Hepatocyte (in vitro differentiated cells): ENCODE measurements around the gene PAMR1.

ENCODE experiments used
- CTCF ChIP-seq: fragments of 200-600 bp; sonication (generic); IDR thresholded peaks from 2 replicates; pipeline ENCODE4 v1.5.1; 2016; ENCODE audit warnings: antibody characterized with exemption, mild to moderate bottlenecking; ENCODE audit not compliant: poor library complexity
- EZH2 ChIP-seq: fragments of 200-600 bp; sonication (generic); IDR thresholded peaks from 2 replicates; pipeline ENCODE4 v1.6.1; 2016; ENCODE audit warnings: antibody characterized with exemption, mild to moderate bottlenecking, borderline replicate concordance

DNA sequence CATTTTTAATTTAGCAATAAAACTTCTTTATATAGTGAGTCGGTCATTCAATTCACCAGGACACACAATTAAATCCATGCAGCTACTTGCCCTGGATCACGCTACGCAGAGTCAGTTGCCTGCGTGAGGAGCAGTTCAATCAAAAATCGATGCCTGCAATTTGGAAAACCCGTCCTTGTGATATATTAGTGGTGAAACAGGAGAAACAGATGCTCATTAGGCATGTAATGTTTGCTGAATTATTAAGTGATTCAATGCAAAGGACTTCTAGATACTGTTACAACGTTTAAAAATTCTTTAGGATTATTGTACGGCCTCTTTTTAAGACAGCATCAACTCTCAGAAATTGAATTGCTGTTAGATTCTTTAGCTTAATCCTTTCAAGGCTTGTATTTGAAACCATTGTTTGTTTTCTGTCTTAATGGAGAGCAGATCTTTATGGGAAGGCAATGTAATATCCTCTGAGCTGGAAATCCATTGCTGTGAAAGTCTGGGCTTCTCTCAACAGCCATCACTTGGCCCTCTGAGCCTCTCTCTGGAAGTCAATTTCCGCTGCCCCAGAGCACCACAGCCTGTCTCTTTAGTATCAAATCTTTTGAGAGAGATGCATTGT is 20.1 kb upstream of the PAMR1 start:
- TF ChIP-seq EZH2, result no peak
- TF ChIP-seq CTCF, result no peak
